ENCODE data around the gene MTMR3. TPM values are rescaled to one million over a fixed set of nuclear protein-coding genes. Genes with fewer than 3 reads are reported as not detected.
A peak's percentile ranks its signal among the peaks of the same experiment; 100 is the strongest.

Gene MTMR3
- total RNA-seq, 6 donors from 2014 or later = 50.3 to 117 (median 70.9) TPM

DNA sequence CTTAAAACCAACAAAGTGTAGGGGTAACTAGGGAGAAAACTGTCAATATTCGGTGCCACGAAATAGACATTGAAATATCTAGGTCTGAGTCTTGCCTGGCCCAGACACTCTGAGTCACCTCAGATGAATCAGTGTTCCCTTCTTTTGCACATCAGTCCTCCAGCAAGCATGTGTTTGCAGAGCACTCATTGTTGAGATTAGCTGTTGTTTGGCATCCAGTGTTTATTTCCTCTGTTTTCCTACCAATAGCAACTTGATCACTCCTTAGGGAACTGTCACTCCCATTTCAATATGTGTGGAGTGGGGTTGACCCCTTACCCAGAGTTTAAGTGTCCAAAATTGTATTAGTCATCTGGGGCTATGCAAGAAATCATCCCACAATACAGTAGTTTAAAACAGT lies 40.2 kb upstream of the MTMR3 start:
- H3K9me3 ChIP-seq = peaks cover 0 to 5% (median 2%) of the 10 kb centered on the region in 4 donors
- peak in 1 of 2 donors; percentile 64 for TF ChIP-seq POLR2AphosphoS5 (IDR thresholded peaks at IDR 0.05)
- no peak for TF ChIP-seq EP300 (IDR thresholded peaks at IDR 0.05)
- H3K4me3 ChIP-seq = no peak overlapping the region
- ATAC-seq (ENCODE audit: low FRiP score in 2 of 2) (peak in 1 of 2 donors; percentile 77), DNase-seq (no peak)
- no peaks in the 10 kb centered on the region for H3K27me3 ChIP-seq
- no peak overlapping the region for H3K27ac ChIP-seq
- H3K4me1 ChIP-seq = peaks cover 0 to 6% (median 5%) of the 10 kb centered on the region in 4 donors
- 71 to 85% methylated on average over 2 of the region's 2 CpGs for WGBS, 2 donors
- no peaks in the 10 kb centered on the region for H3K36me3 ChIP-seq

DNA sequence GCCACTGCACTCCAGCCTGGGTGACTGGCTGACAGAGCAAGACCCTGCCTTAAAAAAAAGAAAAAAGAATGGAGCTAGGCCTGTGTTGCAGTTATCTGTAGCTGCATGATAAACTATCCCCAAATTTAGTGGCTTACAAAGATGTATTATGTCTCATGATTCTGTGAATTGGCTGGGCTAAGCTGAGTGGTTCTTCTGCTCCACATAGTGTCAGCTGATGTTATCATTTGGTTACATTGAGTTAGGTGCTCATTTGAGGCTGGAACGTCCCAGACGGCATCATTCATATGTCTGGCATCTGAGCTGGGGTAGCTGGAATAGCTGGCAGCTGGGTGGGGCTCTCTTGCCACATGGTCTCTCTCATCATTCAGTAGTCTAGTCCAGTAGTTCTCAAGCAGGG lies 36.7 kb upstream of the MTMR3 start:
- Histone ChIP-seq H3K4me3 (no peak overlapping the region), H3K27me3 (no peaks in the 10 kb centered on the region), H3K9me3 (peaks cover 0 to 5% (median 2%) of the 10 kb centered on the region in 4 donors), H3K4me1 (no peaks in the 10 kb centered on the region), H3K27ac (no peak overlapping the region), H3K36me3 (no peaks in the 10 kb centered on the region)
- TF ChIP-seq, protein P1, sequence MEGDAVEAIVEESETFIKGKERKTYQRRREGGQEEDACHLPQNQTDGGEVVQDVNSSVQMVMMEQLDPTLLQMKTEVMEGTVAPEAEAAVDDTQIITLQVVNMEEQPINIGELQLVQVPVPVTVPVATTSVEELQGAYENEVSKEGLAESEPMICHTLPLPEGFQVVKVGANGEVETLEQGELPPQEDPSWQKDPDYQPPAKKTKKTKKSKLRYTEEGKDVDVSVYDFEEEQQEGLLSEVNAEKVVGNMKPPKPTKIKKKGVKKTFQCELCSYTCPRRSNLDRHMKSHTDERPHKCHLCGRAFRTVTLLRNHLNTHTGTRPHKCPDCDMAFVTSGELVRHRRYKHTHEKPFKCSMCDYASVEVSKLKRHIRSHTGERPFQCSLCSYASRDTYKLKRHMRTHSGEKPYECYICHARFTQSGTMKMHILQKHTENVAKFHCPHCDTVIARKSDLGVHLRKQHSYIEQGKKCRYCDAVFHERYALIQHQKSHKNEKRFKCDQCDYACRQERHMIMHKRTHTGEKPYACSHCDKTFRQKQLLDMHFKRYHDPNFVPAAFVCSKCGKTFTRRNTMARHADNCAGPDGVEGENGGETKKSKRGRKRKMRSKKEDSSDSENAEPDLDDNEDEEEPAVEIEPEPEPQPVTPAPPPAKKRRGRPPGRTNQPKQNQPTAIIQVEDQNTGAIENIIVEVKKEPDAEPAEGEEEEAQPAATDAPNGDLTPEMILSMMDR (IDR thresholded peaks at IDR 0.05) = no peak
- no peak for TF ChIP-seq POLR2AphosphoS5 (IDR thresholded peaks at IDR 0.05)
- TF ChIP-seq POLR2A (IDR thresholded peaks at IDR 0.05) = no peak
- no peak for TF ChIP-seq EP300 (IDR thresholded peaks at IDR 0.05)
- WGBS, 2 donors = 86 to 97% methylated on average over 2 of the region's 2 CpGs
- ATAC-seq (ENCODE audit: low FRiP score in 2 of 2) (no peak), DNase-seq (no peak)

DNA sequence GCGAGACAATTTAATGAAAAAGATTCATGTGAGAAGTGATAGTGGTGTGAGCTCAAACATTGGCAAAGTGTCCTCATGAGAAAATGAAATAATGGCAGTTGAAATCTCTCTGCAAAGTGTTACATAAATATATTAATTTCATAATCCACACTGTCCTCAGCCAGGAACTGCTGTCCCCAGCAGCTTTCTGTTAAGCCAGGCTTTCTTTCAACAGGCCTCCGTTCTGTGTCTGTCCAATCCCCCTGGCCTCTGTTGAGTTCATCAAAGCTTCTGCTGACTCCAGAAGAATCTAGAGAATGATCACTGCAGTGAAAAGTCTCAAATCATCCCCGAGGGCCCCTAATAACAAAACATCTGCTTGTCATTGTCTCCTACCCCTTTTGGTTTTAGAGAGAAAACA lies 34.9 kb upstream of the MTMR3 start:
- Histone ChIP-seq H3K36me3 (no peaks in the 10 kb centered on the region), H3K9me3 (peaks cover 0 to 5% (median 2%) of the 10 kb centered on the region in 4 donors), H3K27ac (no peak overlapping the region), H3K27me3 (no peaks in the 10 kb centered on the region), H3K4me1 (no peaks in the 10 kb centered on the region), H3K4me3 (no peak overlapping the region)
- TF ChIP-seq POLR2A (IDR thresholded peaks at IDR 0.05) (no peak), POLR2AphosphoS5 (IDR thresholded peaks at IDR 0.05) (no peak), EP300 (IDR thresholded peaks at IDR 0.05) (no peak)
- TF ChIP-seq, protein P1 (IDR thresholded peaks at IDR 0.05) = no peak
- ATAC-seq (ENCODE audit: low FRiP score in 2 of 2) (peak in 1 of 2 donors; percentile 79), DNase-seq (no peak)
- WGBS, 2 donors = 56 to 63% methylated on average over 3 of the region's 3 CpGs

DNA sequence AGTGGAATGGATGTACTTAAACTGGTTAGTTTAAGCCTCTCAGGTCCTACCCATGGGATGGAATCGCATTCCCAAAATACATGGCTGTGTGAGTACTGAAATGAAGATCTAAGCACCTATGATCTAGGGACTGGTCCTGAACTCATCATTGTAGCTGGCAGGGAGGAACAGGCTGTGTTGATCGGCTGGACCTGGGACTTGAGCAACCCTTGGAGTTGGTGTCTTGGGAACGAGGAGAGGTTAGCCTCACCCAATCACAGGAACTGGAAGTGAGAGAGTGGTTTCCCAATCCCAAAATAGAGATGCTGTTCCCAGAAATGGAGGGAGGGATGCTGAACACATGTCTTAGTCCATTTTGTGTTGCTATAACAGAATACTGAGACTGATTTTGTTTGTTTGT lies 28.5 kb upstream of the MTMR3 start:
- DNase-seq (no peak), ATAC-seq (ENCODE audit: low FRiP score in 2 of 2) (no peak)
- H3K4me1 ChIP-seq = no peaks in the 10 kb centered on the region
- WGBS, 2 donors = 41 to 75% methylated on average over 3 of the region's 3 CpGs
- H3K36me3 ChIP-seq = no peaks in the 10 kb centered on the region
- H3K27me3 ChIP-seq = no peaks in the 10 kb centered on the region
- H3K9me3 ChIP-seq = no peaks in the 10 kb centered on the region
- TF ChIP-seq EP300 (IDR thresholded peaks at IDR 0.05) = no peak
- no peak for TF ChIP-seq POLR2A (IDR thresholded peaks at IDR 0.05)
- TF ChIP-seq, protein P1 (IDR thresholded peaks at IDR 0.05) = no peak
- TF ChIP-seq POLR2AphosphoS5 (IDR thresholded peaks at IDR 0.05) = no peak
- H3K27ac ChIP-seq = no peak overlapping the region
- H3K4me3 ChIP-seq = no peak overlapping the region

DNA sequence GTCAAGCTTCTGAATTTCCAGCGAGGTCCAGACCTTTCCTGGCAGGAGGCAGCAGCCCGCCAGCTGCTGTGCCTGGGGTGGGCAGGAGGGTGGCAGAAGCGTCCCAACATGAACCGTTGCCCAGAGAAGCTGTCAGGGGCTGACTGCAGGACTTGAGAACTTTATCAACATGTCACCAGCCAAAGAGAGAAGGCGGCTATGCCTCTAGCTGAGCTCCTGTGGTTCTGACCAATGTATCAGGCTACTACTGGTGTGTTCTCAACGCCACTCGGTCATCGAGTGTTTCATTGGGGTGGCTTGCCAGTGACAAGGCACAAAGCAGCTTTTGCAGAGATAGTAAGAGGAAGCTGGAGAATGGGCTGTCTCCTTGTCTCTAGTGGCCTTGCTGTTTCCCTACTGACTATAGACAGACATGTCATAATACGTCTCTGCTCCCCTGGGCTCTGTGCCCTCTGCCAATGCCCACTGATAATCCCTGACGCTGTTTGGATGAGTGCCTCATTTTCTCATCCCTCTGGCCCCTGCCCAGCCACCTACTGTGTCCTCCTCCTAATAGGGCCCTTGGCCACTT lies 27.3 kb upstream of the MTMR3 start:
- H3K27ac ChIP-seq = peak overlapping the region in 1 of 4 donors; percentile 44
- no peak overlapping the region for H3K4me3 ChIP-seq
- H3K36me3 ChIP-seq = no peaks in the 10 kb centered on the region
- ATAC-seq (ENCODE audit: low FRiP score in 2 of 2) (peak in 1 of 2 donors; percentile 45), DNase-seq (peak; percentile 36 to 43)
- no peaks in the 10 kb centered on the region for H3K9me3 ChIP-seq
- H3K27me3 ChIP-seq = no peaks in the 10 kb centered on the region
- TF ChIP-seq, protein P1 (IDR thresholded peaks at IDR 0.05) = peak in 1 of 6 experiments; percentile 7
- no peak for TF ChIP-seq POLR2A (IDR thresholded peaks at IDR 0.05)
- TF ChIP-seq POLR2AphosphoS5 (IDR thresholded peaks at IDR 0.05) = no peak
- no peaks in the 10 kb centered on the region for H3K4me1 ChIP-seq
- WGBS, 2 donors = 63 to 72% methylated on average over 9 to 10 of the region's 10 CpGs
